OCI-LY7 (cell line): ENCODE results near the gene ZNF101. TPM values are rescaled to one million over a fixed set of nuclear protein-coding genes. Genes with fewer than 3 reads are reported as not detected.

ENCODE experiments used
- BruUV-seq: library from RNA; stranded (reverse); fragments of 400-500 nt; replicated peaks from 2 replicates; lab custom pipeline; 2021; lab: Mats Ljungman, UMichigan
- CTCF ChIA-PET: fragments of 300-600 bp; sonication (Branson Sonifier 250); formaldehyde crosslinking; loops from one replicate; lab custom pipeline; 2022; ENCODE audit warnings: antibody characterized with exemption; ENCODE audit not compliant: unreplicated experiment; lab: Charles Lee
- POLR2A ChIA-PET: fragments of 300-600 bp; sonication (Branson Sonifier 250); formaldehyde crosslinking; loops from one replicate; lab custom pipeline; 2022; ENCODE audit warnings: antibody characterized with exemption; lab: Charles Lee
- DNase-seq: peaks from one replicate; pipeline ENCODE4 v3.0.0-alpha.2; 2015; ENCODE audit warnings: low spot score
- H2AFZ ChIP-seq: fragments of 200-600 bp; sonication (generic), shearing (Covaris generic); 2 replicates; pipeline ENCODE4 v1.6.1; 2014; ENCODE audit warnings: mild to moderate bottlenecking, antibody characterized with exemption, low read length, moderate library complexity
- H3K27ac ChIP-seq: fragments of 200-600 bp; sonication (generic); 2 replicates; pipeline ENCODE4 v1.5.1; 2014; ENCODE audit warnings: mixed run types, low read depth, mild to moderate bottlenecking, moderate library complexity, low read length, inconsistent platforms; ENCODE audit not compliant: poor library complexity, severe bottlenecking
- H3K36me3 ChIP-seq: fragments of 200-600 bp; sonication (generic); 2 replicates; pipeline ENCODE4 v1.6.1; 2014; ENCODE audit warnings: mild to moderate bottlenecking, antibody characterized with exemption, low read length, moderate library complexity, mixed read lengths; ENCODE audit not compliant: insufficient read depth
- H3K4me1 ChIP-seq: fragments of 200-600 bp; sonication (generic); 2 replicates; pipeline ENCODE4 v1.5.1; 2014; ENCODE audit warnings: mild to moderate bottlenecking, low read length; ENCODE audit not compliant: insufficient read depth, poor library complexity, severe bottlenecking
- H3K4me2 ChIP-seq: fragments of 200-600 bp; sonication (generic); 2 replicates; pipeline ENCODE4 v1.6.1; 2014; ENCODE audit warnings: mild to moderate bottlenecking, low read length
- H3K4me3 ChIP-seq: fragments of 200-600 bp; sonication (generic); 2 replicates; pipeline ENCODE4 v1.5.1; 2014; ENCODE audit warnings: mild to moderate bottlenecking, low read depth, low read length; ENCODE audit not compliant: poor library complexity, severe bottlenecking
- H3K79me2 ChIP-seq: fragments of 200-600 bp; sonication (generic); 2 replicates; pipeline ENCODE4 v1.6.1; 2016; ENCODE audit warnings: low read depth, mild to moderate bottlenecking, low read length, moderate library complexity, mixed read lengths; ENCODE audit not compliant: insufficient read depth
- H3K9me2 ChIP-seq: fragments of 200-600 bp; sonication (generic); 2 replicates; pipeline ENCODE4 v1.6.1; 2016; ENCODE audit warnings: mild to moderate bottlenecking, low read length, mixed read lengths; ENCODE audit not compliant: insufficient read depth
- H3K9me3 ChIP-seq: fragments of 200-600 bp; sonication (generic); 2 replicates; pipeline ENCODE4 v1.6.1; 2014; ENCODE audit warnings: mild to moderate bottlenecking, mixed run types, low read length, mixed read lengths
- H4K20me1 ChIP-seq: fragments of 200-600 bp; sonication (generic); 2 replicates; pipeline ENCODE4 v1.6.1; 2014; ENCODE audit warnings: mild to moderate bottlenecking, antibody characterized with exemption, low read length, moderate library complexity, mixed read lengths; ENCODE audit not compliant: insufficient read depth
- CTCF ChIP-seq: fragments of 200-600 bp; sonication (generic); conservative IDR thresholded peaks from 2 replicates; pipeline ENCODE4 v1.5.1; 2014; ENCODE audit warnings: mild to moderate bottlenecking, antibody characterized with exemption, low read length, moderate library complexity, mixed read lengths
- EZH2phosphoT487 ChIP-seq: fragments of 200-600 bp; sonication (generic); IDR thresholded peaks from 2 replicates; pipeline ENCODE4 v1.6.1; 2018; ENCODE audit warnings: low read depth, borderline replicate concordance, mild to moderate bottlenecking, mixed run types, antibody characterized with exemption, low read length, moderate library complexity, mixed read lengths
- intact Hi-C: fragments of 100-400 bp; cut with micrococcal nuclease; formaldehyde crosslinking; loops from one replicate; pipeline ENCODE4 v1.10.0; 2022; ENCODE audit not compliant: unreplicated experiment
- total RNA-seq, 2 experiments: library from RNA; depleted of rRNA in 1 of 2; stranded (reverse); fragments of >200 nt in 1 of 2; shearing (Covaris generic) in 1 of 2; gene quantifications; 2 replicates each; pipeline ENCODE4 v1.2.3, GENCODE V29; 2014 to 2022

The ZNF101 gene
- total RNA-seq, 2 experiments from 2014 or later: 66.6 to 83.8 TPM

GRCh38 chr19:19619849-19620210 is 48.8 kb upstream of the ZNF101 start:
- intact Hi-C loops: no loop called here
- no TSS peak for BruUV-seq
- Histone ChIP-seq H2AFZ (no peak overlapping the region), H4K20me1 (no peaks in the 10 kb centered on the region), H3K27ac (no peak overlapping the region), H3K9me2 (no peaks in the 10 kb centered on the region), H3K9me3 (no peaks in the 10 kb centered on the region), H3K4me1 (peaks cover 16% of the 10 kb centered on the region), H3K36me3 (no peaks in the 10 kb centered on the region), H3K4me3 (no peak overlapping the region), H3K79me2 (no peaks in the 10 kb centered on the region), H3K4me2 (no peak overlapping the region)
- no peak for DNase-seq
- ChIA-PET POLR2A (interaction anchor here (0.6 kb wide), 2 partner anchors 12 to 1401 kb away, joined by 3 to 5 read pairs; no protein-coding TSS in a partner anchor), CTCF (no interaction called here)
- TF ChIP-seq CTCF (no peak), EZH2phosphoT487 (no peak)

GRCh38 chr19:19623383-19623782 is 45.3 kb upstream of the ZNF101 start:
- ChIA-PET CTCF (no interaction called here), POLR2A (no interaction called here)
- Histone ChIP-seq H3K36me3 (no peaks in the 10 kb centered on the region), H3K9me2 (no peaks in the 10 kb centered on the region), H3K4me1 (peaks cover 19% of the 10 kb centered on the region), H3K27ac (no peak overlapping the region), H4K20me1 (no peaks in the 10 kb centered on the region), H3K4me3 (no peak overlapping the region), H3K9me3 (no peaks in the 10 kb centered on the region), H2AFZ (no peak overlapping the region), H3K4me2 (no peak overlapping the region), H3K79me2 (no peaks in the 10 kb centered on the region)
- BruUV-seq: no TSS peak
- no peak for TF ChIP-seq CTCF
- TF ChIP-seq EZH2phosphoT487: no peak
- no peak for DNase-seq
- intact Hi-C loops: no loop called here

- DNase-seq: no peak
- H3K9me3 ChIP-seq: no peaks in the 10 kb centered on the region
- no peaks in the 10 kb centered on the region for H4K20me1 ChIP-seq
- no peak for TF ChIP-seq EZH2phosphoT487
- no peak for TF ChIP-seq CTCF
- H3K79me2 ChIP-seq: no peaks in the 10 kb centered on the region
- H3K36me3 ChIP-seq: no peaks in the 10 kb centered on the region
- H2AFZ ChIP-seq: no peak overlapping the region
- H3K9me2 ChIP-seq: no peaks in the 10 kb centered on the region
- BruUV-seq: no TSS peak
- peaks cover 20% of the 10 kb centered on the region for H3K4me1 ChIP-seq
- intact Hi-C loops: no loop called here
- no peak overlapping the region for H3K4me3 ChIP-seq
- H3K27ac ChIP-seq: no peak overlapping the region
- ChIA-PET CTCF (no interaction called here), POLR2A (no interaction called here)
- no peak overlapping the region for H3K4me2 ChIP-seq
Measured at GRCh38 chr19:19624032-19624570, 44.5 kb upstream of the ZNF101 start.
